HG03280 (cell line): ENCODE measurements around the gene THOP1.
"Not testable (repeated sequence)": the region's sequence is repeated elsewhere in the genome, so short reads cannot be mapped to it uniquely, and the experiment has no call there.

ENCODE experiments used
- ATAC-seq: cut with Tn5 transposase; IDR thresholded peaks from one replicate; pipeline ENCODE4 v1.9.1; 2021; ENCODE audit warnings: mild to moderate bottlenecking, moderate library complexity; ENCODE audit not compliant: unreplicated experiment

Gene THOP1

DNA sequence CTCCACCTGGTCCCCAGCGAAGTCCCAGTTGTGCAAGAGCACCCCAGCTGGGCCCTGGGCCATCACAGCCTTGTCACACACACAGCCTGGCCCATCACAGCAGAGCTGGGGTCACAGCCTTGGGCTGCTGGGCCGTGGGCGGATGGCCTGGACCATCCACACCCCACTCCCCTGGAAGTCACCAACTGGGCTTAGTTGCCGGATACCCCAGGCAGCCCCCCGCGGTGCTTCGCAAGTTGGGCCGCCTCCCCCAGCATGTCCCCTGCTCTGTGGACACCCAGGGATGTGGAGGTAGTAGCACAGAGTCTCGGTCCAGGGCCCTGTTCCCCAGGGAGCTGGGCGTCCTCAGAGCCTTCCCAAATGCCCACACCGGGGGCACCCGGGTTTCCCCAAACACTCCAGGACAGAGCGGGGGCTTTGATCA lies 29.9 kb downstream of the THOP1 start:
- no peak for ATAC-seq

GRCh38 chr19:2815923-2816322 lies 30.6 kb downstream of the THOP1 start:
- ATAC-seq, result no peak

- no peak for ATAC-seq
Observed at GRCh38 chr19:2816641-2817040, 31.3 kb downstream of the THOP1 start.

GRCh38 chr19:2817237-2817829 lies 32.0 kb downstream of the THOP1 start:
- ATAC-seq, result not testable (repeated sequence)

GRCh38 chr19:2819540-2820111 lies 34.3 kb downstream of the THOP1 start, which contains the start of gene ZNF554:
Gene ZNF554 (plus strand): TSS chr19:2819868. CDS start chr19:2820072, 204 bp downstream.
- peak; percentile 87 for ATAC-seq

DNA sequence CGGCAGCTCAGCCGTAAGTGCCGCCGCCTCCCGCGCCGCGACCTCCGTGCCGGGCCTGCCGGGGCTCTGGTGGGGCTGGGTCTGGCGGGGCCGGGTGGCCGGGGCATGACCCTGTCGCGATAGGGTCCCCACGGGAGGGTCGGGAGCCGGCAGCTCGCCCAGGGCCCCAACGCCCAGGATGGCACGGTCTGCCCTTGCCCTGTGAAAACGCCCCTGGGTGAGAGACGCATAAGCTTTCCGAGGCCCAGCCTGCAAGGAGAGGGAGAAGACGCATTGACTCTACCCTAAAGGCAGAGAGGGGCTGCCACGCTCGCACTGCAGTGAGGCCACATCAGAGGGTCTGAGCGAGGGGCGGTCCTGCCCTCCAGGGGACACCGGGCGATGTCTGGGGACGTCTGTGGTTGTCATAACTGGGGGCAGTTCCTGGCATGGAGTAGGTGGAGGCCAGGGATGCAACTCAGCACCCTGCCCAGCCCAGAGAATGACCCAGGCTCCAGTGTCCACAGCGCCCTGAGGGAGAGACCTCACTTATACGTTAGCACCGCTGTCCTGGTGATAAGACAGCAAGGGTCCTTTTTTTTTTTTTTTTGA lies 34.9 kb downstream of the THOP1 start:
- ATAC-seq, result peak; percentile 33

DNA sequence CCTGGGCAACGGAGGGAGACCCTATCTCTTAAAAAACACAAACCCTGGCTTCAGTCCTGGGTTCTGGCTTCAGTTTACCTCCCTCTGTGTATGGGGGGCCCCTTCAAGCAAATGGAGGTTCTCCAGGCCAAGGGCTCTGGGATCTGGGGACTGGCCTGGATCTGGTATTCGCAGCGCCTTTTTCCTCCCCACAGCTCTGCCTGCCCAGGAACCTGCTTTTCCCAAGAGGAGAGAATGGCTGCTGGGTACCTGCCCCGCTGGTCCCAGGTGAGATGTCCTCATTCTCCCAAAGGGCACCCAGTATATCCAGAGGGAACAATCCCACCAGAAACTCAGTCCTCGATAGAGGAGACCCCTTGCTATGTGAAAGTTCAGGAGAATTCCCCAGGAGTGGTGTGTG lies 37.5 kb downstream of the THOP1 start:
- ATAC-seq, result no peak

GRCh38 chr19:2823646-2824045 lies 38.3 kb downstream of the THOP1 start:
- no peak for ATAC-seq

DNA sequence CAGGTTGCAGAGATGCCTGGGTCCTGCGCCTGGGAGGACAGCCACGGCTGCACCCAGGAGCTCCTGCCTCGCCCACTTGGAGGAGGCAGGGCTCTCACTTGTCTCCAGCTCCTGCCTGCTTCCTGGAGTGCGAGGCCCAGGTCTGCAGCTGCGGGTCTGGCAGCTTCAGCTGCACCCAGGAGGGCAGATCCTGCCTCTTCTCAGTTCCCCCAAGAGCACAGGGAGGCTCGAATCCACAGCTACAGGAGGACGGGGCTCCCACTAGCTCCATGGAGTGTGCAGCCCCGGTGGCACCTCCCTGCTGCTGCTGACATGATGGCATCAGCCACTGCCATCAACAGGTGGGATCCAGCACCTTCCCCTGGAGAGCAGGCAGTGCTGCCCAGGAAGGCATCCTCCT lies 38.8 kb downstream of the THOP1 start:
- ATAC-seq, result no peak

- ATAC-seq, result no peak
Observed at GRCh38 chr19:2827022-2827421, 41.7 kb downstream of the THOP1 start.

GRCh38 chr19:2827840-2828489 lies 42.7 kb downstream of the THOP1 start:
- ATAC-seq, result no peak

- ATAC-seq, result no peak
Observed at GRCh38 chr19:2834294-2834871, 49.1 kb downstream of the THOP1 start.

GRCh38 chr19:2837430-2837829 lies 52.1 kb downstream of the THOP1 start:
- no peak for ATAC-seq

DNA sequence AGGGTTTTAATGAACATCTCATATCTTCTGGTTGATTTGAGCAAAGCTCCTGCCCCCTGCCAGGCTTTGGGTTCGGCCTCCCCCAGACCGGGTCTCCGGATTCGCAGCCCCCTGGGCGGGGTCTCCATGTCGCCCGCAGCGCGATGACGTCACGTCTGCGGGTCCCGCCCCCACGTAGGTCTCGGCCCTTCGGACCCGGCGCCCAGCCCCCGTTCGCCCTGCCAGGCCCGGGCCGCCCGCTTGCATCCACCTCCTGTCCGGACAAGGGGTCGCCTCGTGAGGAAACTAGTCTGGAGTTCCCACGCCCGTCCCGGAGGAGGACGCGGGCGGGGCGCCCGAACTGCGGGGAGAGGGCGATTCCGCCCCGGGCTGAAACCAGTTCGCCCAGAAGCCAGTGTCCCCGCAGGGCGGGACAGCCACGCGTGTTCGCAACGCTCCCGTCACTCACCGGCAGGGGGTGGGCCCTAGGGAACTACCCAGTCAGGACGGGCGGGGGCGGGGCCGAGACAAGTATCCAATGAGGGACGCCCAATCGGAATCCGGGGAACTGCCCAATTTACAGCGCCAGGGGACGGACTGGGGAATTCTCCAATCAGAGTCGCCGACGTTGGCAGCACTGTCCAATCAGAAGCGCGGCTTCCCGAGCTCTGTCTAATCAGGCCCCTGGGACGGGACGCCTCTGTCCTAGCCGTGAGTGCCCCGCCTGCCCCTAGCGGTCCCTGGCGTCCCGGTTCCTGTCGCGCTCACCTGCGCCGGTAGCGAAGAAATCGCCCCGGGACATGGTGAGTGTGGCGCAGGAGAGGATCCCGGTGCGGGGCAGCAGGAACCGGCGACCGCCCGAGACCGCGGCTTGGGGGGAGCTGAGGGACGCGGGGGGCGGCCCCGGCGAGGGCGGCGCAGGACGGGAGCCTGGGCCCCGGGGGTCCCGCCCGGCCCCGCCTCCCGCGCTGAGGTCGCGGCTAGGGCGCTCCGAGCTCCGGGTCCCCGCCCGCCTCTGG lies 55.8 kb downstream of the THOP1 start, which contains the start of gene ZNF555:
ZNF555 (plus strand) TSS at position 682 of the 998 bp plus-strand sequence; CDS start at position 780, 98 bp downstream.
- peak; percentile 95 for ATAC-seq

DNA sequence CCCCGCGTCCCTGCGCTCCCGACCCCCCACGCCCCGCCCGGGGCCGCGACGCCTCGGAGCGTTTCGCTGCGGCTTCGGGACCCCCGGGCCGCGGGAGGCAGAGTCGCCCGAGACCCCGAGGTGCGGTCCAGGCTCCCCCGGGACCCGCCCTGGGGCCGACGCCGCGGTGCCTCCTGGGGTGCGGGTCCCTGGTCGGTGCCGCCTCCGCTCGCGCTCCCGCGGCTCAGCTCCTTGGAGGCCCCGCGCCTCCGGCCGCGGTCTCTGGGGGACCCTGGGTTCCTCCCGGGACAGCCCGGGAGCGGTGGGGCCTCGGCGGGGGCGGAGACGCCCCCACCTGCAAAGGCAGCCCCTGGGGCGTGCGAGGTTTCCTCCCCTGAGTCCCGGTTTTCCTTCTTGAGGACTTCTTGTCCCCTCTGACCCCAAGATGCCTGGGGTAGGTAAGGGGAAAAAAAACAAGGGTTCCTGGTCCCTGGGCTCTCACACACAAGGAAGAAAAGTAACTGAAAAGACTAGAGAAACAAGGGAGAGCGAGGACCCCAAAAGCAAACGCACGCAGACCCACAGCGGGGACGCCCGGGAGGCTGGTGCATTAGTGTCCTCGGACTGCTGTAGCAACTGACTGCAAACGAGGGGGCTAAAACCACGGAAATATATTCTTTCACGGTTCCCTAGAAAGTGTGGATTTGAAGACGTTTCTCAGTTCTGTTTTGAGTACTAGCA lies 56.7 kb downstream of the THOP1 start:
- peak; percentile 8 for ATAC-seq

- no peak for ATAC-seq
Observed at GRCh38 chr19:2845107-2845506, 59.8 kb downstream of the THOP1 start.

- ATAC-seq, result no peak
Observed at GRCh38 chr19:2846180-2846894, 61.0 kb downstream of the THOP1 start.

- no peak for ATAC-seq
Observed at GRCh38 chr19:2847507-2847906, 62.2 kb downstream of the THOP1 start.

DNA sequence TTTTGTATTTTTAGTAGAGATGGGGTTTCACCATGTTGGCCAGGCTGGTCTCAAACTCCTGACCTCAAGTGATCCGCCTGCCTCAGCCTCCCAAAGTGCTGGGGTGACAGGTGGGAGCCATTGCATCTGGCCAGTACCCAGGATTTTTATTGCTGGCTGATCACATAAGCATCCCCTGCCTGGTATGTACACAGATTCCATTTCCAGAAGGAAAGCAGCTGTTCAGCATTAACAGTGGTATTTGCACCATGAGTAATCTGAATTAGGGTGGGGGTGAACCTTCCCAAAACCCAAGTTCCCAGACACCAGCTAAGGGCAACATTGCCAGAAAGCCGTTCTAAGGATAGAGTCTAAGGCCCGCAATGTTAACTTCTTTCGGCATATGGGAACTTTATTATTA lies 63.3 kb downstream of the THOP1 start:
- ATAC-seq, result no peak
